ENCODE data around the gene NOSTRIN. TPM values are rescaled to one million over a fixed set of nuclear protein-coding genes. Genes with fewer than 3 reads are reported as not detected.
"Not testable (repeated sequence)": the region's sequence is repeated elsewhere in the genome, so short reads cannot be mapped to it uniquely, and the experiment has no call there.

Gene NOSTRIN
- total RNA-seq, 2 experiments from 2014 or later = not detected

DNA sequence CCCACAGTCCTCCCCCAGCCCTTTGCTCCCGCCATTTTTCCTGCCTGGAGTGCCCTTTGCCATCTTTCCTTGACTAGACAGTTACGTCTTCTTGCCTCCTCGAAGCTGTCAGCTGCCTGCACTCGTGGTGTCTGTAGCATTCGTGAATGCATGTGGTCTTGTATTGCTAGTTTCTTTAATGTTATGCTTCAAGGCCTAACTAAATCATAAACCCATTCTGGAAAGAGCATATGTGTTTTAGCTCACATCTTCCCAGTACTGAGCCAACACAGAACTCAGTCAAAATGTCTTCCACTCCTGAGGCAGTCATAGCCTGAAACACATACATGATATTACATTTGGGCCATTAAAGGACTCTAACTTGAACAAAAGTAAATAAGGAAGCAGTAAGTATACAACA, 52.2 kb downstream of the NOSTRIN start:
- Mint-ChIP-seq H3K4me3 (no peak overlapping the region), H3K9me3 (ENCODE audit: low read depth) (no peaks in the 10 kb centered on the region), H3K36me3 (ENCODE audit: low read depth) (peaks cover 10% of the 10 kb centered on the region), H3K4me1 (no peaks in the 10 kb centered on the region), H3K27ac (no peak overlapping the region), H3K27me3 (no peaks in the 10 kb centered on the region)
- intact Hi-C loops (cut with DNase I, micrococcal nuclease) = loop anchor here in 1 of 2 experiments (5.0 kb wide), 1 partner anchor 68 kb away; no protein-coding TSS in a partner anchor
- DNase-seq (no peak), ATAC-seq (no peak)
- POLR2A ChIA-PET = no interaction called here
- CTCF ChIA-PET = interaction anchor here (1.0 kb wide), 1 partner anchor 104 kb away, joined by 4 read pairs; no protein-coding TSS in a partner anchor

DNA sequence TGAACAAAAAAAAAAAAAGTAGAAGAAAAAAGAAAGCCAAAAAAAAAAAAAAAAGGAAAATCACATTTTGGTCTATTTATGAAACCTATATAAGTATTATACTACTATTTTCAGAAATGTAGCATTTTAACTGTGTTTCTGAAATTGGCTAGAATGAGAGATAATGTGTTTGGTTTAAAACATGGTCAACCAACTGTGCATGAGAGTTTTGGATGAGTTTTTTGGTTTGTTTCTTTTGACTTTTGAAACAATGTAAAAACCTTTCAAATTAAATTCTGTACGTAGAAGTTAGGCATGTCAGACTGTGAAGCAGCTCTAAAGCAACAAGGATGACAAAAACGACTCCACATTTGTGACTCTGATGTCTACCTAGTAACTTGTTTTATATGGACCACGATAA, 53.2 kb downstream of the NOSTRIN start:
- ChIA-PET POLR2A (no interaction called here), CTCF (no interaction called here)
- H3K4me1 Mint-ChIP-seq = no peaks in the 10 kb centered on the region
- intact Hi-C loops (cut with DNase I, micrococcal nuclease) = no loop called here
- no peak for ATAC-seq
- no peak overlapping the region for H3K4me3 Mint-ChIP-seq
- no peak overlapping the region for H3K27ac Mint-ChIP-seq
- no peaks in the 10 kb centered on the region for H3K9me3 Mint-ChIP-seq (ENCODE audit: low read depth)
- peaks cover 10% of the 10 kb centered on the region for H3K36me3 Mint-ChIP-seq (ENCODE audit: low read depth)
- H3K27me3 Mint-ChIP-seq = no peaks in the 10 kb centered on the region
- DNase-seq = no peak

DNA sequence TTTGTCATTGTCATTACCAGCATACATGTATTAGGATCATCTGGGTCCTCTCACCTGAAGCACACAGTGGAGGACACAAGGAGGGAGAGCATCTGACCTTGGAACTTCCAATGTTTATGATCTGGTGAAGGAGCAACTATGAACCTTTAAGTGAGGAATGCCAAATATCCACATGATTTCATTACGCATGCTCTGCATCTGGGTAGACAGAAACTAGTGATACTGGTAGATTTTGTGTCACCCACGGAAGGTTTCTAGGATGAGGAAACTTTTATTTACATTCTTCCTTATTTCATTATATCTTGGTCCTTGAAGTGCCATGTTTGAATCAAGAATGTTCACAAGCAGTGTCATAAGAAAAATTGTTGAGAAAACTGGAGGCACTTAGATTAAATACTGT, 55.7 kb downstream of the NOSTRIN start:
- Mint-ChIP-seq H3K4me3 (no peak overlapping the region), H3K9me3 (ENCODE audit: low read depth) (no peaks in the 10 kb centered on the region), H3K36me3 (ENCODE audit: low read depth) (peaks cover 10% of the 10 kb centered on the region), H3K4me1 (no peaks in the 10 kb centered on the region), H3K27me3 (no peaks in the 10 kb centered on the region), H3K27ac (no peak overlapping the region)
- POLR2A ChIA-PET = no interaction called here
- intact Hi-C loops (cut with DNase I, micrococcal nuclease) = no loop called here
- DNase-seq = no peak
- CTCF ChIA-PET = no interaction called here
- ATAC-seq = no peak

DNA sequence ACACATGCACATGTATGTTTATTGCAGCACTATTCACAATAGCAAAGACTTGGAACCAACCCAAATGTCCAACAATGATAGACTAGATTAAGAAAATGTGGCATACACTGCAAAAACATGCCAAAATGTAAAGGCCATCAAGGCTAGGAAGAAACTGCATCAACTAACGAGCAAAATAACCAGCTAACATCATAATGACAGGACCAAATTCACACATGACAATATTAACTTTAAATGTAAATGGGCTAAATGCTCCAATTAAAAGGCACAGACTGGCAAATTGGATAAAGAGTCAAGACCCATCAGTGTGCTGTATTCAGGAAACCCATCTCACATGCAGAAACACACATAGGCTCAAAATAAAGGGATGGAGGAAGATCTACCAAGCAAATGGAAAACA, 64.7 kb downstream of the NOSTRIN start:
- POLR2A ChIA-PET; ATAC-seq; H3K9me3 Mint-ChIP-seq (ENCODE audit: low read depth); CTCF ChIA-PET; DNase-seq; H3K4me1 Mint-ChIP-seq; intact Hi-C loops (cut with DNase I, micrococcal nuclease); H3K27ac Mint-ChIP-seq; H3K27me3 Mint-ChIP-seq; H3K4me3 Mint-ChIP-seq: not testable (repeated sequence)
- peaks cover 36% of the 10 kb centered on the region for H3K36me3 Mint-ChIP-seq (ENCODE audit: low read depth)

DNA sequence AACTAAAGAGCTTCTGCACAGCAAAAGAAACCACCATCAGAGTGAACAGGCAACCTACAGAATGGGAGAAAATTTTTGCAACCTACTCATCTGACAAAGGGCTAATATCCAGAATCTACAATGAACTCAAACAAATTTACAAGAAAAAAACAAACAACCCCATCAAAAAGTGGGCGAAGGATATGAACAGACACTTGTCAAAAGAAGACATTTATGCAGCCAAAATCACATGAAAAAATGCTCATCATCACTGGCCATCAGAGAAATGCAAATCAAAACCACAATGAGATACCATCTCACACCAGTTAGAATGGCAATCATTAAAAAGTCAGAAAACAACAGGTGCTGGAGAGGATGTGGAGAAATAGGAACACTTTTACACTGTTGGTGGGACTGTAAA, 67.9 kb downstream of the NOSTRIN start:
- H3K27ac Mint-ChIP-seq; H3K4me1 Mint-ChIP-seq; DNase-seq; H3K9me3 Mint-ChIP-seq (ENCODE audit: low read depth); POLR2A ChIA-PET; intact Hi-C loops (cut with DNase I, micrococcal nuclease); ATAC-seq; H3K27me3 Mint-ChIP-seq; H3K4me3 Mint-ChIP-seq; CTCF ChIA-PET: not testable (repeated sequence)
- H3K36me3 Mint-ChIP-seq (ENCODE audit: low read depth) = peaks cover 23% of the 10 kb centered on the region

DNA sequence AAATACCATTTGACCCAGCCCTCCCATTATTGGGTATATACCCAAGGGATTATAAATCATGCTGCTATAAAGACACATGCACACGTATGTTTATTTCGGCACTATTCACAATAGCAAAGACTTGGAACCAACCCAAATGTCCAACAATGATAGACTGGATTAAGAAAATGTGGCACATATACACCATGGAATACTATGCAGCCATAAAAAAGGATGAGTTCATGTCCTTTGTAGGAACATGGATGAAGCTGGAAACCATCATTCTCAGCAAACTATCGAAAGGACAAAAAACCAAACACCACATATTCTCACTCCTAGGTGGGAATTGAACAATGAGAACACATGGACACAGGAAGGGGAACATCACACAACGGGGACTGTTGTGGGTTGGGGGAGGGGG, 68.4 kb downstream of the NOSTRIN start:
- H3K27me3 Mint-ChIP-seq; intact Hi-C loops (cut with DNase I, micrococcal nuclease); DNase-seq; H3K4me1 Mint-ChIP-seq; CTCF ChIA-PET; H3K27ac Mint-ChIP-seq; H3K4me3 Mint-ChIP-seq; ATAC-seq; H3K9me3 Mint-ChIP-seq (ENCODE audit: low read depth); POLR2A ChIA-PET: not testable (repeated sequence)
- H3K36me3 Mint-ChIP-seq (ENCODE audit: low read depth) = peaks cover 20% of the 10 kb centered on the region

DNA sequence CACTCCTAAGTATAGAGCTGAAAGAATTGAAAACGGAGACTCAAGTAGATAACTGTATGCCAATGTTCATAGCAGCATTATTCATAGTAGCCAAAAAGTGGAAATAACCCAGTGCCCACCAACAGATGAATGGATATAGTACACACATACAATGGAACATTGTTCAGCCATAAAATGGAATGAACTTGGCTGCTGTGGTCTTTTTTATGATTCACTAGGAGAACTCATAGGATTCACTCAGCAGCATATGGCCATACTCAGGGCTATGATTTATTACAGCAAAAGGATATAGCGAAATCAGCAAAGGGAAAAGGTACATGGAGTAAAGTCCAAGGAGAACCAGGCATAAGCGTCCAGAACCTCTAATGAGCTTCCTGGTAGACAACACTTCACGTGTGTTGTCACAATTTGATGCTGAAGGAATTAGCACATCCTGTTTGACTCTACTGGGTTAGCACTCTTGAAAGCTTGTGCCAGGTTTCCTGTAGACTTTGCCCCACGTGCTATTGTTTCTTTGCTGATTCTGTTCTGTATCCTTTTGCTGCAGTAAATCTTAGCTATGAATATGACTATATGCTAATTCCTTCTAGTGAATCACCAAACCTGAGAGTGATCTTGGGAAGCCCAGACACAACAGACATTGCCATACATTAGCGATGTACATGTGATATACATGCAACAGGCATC, 72.1 kb downstream of the NOSTRIN start:
- ATAC-seq = peak; percentile 30
- ChIA-PET POLR2A (no interaction called here), CTCF (no interaction called here)
- no peak overlapping the region for H3K27ac Mint-ChIP-seq
- no peak for DNase-seq
- peaks cover 13% of the 10 kb centered on the region for H3K36me3 Mint-ChIP-seq (ENCODE audit: low read depth)
- peaks cover 3% of the 10 kb centered on the region for H3K4me1 Mint-ChIP-seq
- no peak overlapping the region for H3K4me3 Mint-ChIP-seq
- H3K27me3 Mint-ChIP-seq = no peaks in the 10 kb centered on the region
- intact Hi-C loops (cut with DNase I, micrococcal nuclease) = no loop called here
- peaks cover 1% of the 10 kb centered on the region for H3K9me3 Mint-ChIP-seq (ENCODE audit: low read depth)

DNA sequence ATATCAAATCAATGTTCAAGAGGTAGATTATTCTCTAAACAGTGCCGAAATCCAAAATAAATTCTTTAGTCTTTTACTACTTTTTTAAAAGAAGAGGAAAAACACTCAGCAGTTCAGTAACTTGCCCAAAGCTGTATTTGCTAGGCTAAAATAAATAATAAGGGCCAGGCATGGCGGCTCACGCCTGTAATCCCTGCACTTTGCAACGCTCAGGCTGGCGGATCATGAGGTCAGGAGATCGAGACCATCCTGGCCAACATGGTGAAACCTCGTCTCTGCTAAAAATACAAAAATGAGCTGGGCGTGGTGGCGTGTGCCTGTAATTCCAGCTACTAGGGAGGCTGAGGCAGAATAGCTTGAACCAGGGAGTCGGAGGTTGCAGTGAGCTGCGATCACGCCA, 79.7 kb downstream of the NOSTRIN start:
- peaks cover 20% of the 10 kb centered on the region for H3K36me3 Mint-ChIP-seq (ENCODE audit: low read depth)
- H3K4me3 Mint-ChIP-seq; H3K27ac Mint-ChIP-seq; DNase-seq; H3K9me3 Mint-ChIP-seq (ENCODE audit: low read depth); H3K27me3 Mint-ChIP-seq; CTCF ChIA-PET; ATAC-seq; intact Hi-C loops (cut with DNase I, micrococcal nuclease); POLR2A ChIA-PET: not testable (repeated sequence)
- peaks cover 18% of the 10 kb centered on the region for H3K4me1 Mint-ChIP-seq

DNA sequence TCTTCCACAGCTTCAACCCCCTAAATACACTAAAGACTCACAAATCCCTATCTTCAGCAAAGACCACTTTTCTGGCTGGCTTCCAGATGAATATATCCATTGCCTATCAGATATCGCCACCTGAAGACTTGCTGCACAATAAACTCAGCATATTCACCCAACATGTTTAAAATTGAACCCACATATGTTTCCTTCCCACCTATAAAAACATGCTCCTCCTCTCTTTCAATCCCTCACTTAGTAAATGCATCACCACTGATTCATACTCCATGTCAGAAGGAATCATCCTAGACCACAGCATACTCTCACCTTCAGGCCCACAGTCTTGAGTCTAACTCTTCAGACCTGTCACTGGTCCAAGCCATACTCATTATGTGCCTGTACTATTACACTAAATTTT, 82.5 kb downstream of the NOSTRIN start:
- no peaks in the 10 kb centered on the region for H3K9me3 Mint-ChIP-seq (ENCODE audit: low read depth)
- ATAC-seq = peak; percentile 76
- no peak overlapping the region for H3K4me3 Mint-ChIP-seq
- H3K36me3 Mint-ChIP-seq (ENCODE audit: low read depth) = peaks cover 26% of the 10 kb centered on the region
- no peaks in the 10 kb centered on the region for H3K27me3 Mint-ChIP-seq
- POLR2A ChIA-PET = no interaction called here
- DNase-seq = peak; percentile 6
- H3K27ac Mint-ChIP-seq = no peak overlapping the region
- CTCF ChIA-PET = no interaction called here
- H3K4me1 Mint-ChIP-seq = peaks cover 22% of the 10 kb centered on the region
- intact Hi-C loops (cut with DNase I, micrococcal nuclease) = loop anchor here in 1 of 2 experiments (5.0 kb wide), 1 partner anchor 673 kb away; no protein-coding TSS in a partner anchor

DNA sequence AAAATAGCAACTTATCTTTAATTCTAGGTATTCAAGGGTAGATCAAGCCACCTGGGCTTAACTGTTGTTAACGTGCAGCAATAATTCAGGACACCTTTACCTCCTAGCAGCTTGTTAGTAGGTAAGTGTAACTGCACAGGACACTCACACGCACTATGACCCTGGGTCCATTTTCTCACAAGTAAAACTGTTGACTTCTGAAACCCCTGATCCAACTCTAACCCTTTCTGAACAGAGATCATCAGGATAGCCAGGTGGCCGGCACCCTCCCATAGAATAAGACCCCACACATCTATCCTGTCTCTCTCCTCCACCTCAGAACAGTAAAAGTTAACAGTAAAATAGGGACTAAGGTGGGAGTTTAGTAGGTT, 87.2 kb downstream of the NOSTRIN start:
- POLR2A ChIA-PET = interaction anchor here (0.6 kb wide), 1 partner anchor 25 kb away, joined by 3 read pairs; no protein-coding TSS in a partner anchor
- peak overlapping the region; percentile 86 for H3K27ac Mint-ChIP-seq
- ATAC-seq = no peak

DNA sequence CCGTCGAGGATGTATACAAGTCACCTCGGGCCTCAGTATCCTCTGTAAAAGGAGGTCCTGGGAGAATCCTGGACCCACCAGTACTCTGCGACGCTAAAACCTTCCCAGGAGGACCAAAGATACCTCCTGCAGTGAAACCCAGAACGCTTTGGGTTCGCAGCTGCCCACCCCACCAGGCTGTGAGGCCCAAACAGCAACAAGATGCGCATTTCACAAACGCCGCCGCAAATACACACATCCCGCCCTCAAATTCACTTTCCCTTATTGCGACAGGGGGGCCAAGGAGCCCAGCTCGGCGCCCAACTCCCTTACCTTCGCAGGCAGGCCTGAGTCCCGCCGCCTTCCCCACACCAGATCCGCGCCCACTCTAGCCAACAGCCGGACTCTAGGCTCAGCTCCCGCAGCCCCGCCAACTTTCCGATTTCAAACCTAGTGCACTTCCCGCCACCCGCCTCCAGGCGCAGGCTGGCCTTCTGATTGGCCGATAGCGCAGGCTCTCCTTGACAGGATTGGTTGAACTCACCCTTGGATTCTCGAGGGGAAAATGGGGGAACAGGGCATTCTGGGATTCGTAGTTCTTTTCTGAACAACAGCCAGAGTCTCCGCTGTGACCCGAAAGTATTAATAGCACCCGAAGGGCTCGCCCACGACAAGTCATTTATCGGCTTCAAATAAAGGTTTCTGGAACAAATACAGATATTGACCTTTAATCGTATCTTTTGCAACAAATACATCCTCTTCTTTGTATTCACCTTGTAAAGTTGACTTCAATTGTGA, 87.8 kb downstream of the NOSTRIN start, which contains the start of gene SPC25:
Gene SPC25 (minus strand): TSS at position 425 of the 777 bp plus-strand sequence. CDS start 911 bp downstream, outside the sequence.
- Mint-ChIP-seq H3K27me3 (no peaks in the 10 kb centered on the region), H3K9me3 (ENCODE audit: low read depth) (no peaks in the 10 kb centered on the region), H3K4me1 (peaks cover 14% of the 10 kb centered on the region), H3K36me3 (ENCODE audit: low read depth) (peaks cover 22% of the 10 kb centered on the region), H3K27ac (peak within 1 kb of the TSS; percentile 86), H3K4me3 (peak within 1 kb of the TSS; percentile 84)
- intact Hi-C loops (cut with DNase I, micrococcal nuclease) = loop anchor here (2.0 to 5.0 kb wide), 3 partner anchors 25 to 473 kb away; partner anchors contain the start of gene LRP2 (in 1 of the 2)
- POLR2A ChIA-PET = interaction anchor here (0.6 kb wide), 1 partner anchor 24 kb away, joined by 3 read pairs; no protein-coding TSS in a partner anchor
- CTCF ChIA-PET = interaction anchor here (1.1 to 1.3 kb wide), 2 partner anchors 12 to 23 kb away, joined by 3 to 4 read pairs; no protein-coding TSS in a partner anchor
- peak; percentile 100 for ATAC-seq
- DNase-seq = peak; percentile 94

More for the DNA sequence above, 87.2 kb downstream of the NOSTRIN start:
- no peaks in the 10 kb centered on the region for H3K27me3 Mint-ChIP-seq
- no peak for DNase-seq
- H3K4me3 Mint-ChIP-seq = peak overlapping the region; percentile 84
- CTCF ChIA-PET = interaction anchor here (0.7 to 1.3 kb wide), 3 partner anchors 12 to 23 kb away, joined by 3 to 4 read pairs (median 3); no protein-coding TSS in a partner anchor
- H3K36me3 Mint-ChIP-seq (ENCODE audit: low read depth) = peaks cover 25% of the 10 kb centered on the region
- H3K9me3 Mint-ChIP-seq (ENCODE audit: low read depth) = no peaks in the 10 kb centered on the region
- H3K4me1 Mint-ChIP-seq = peaks cover 18% of the 10 kb centered on the region
- intact Hi-C loops (cut with DNase I, micrococcal nuclease) = loop anchor here (2.0 to 5.0 kb wide), 4 partner anchors 25 to 677 kb away; partner anchors contain the start of gene LRP2 (in 1 of the 2)
